ENCODE results near the gene RNF20.
A peak's percentile ranks its signal among the peaks of the same experiment; 100 is the strongest.
"Not testable (repeated sequence)": the region's sequence is repeated elsewhere in the genome, so short reads cannot be mapped to it uniquely, and the experiment has no call there.

Gene RNF20

DNA sequence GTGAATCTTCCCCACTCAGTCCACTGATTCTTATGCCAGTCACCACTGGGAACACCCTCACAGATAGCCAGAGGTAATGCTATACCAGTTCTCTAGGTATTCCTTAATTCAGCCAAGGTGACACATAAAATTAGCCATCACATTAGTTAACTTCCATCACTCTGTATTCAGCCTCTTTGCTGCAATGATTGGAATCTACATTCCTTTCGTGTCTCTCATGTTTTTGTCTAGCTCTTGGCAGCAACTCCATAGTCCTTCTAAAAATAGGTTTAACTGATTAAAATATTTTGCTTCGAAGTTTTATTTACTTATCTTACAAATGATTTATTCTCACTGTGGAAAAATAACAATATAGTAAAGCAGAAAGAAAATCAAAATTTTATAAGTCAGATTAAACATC is 19.6 kb upstream of the RNF20 start:
- no peaks in the 10 kb centered on the region for H3K9me3 Mint-ChIP-seq
- H3K4me1 Mint-ChIP-seq (ENCODE audit: low read depth), result peaks cover 8% of the 10 kb centered on the region
- H3K27me3 Mint-ChIP-seq, result peaks cover 38% of the 10 kb centered on the region
- no peak for DNase-seq
- no peaks in the 10 kb centered on the region for H3K36me3 Mint-ChIP-seq (ENCODE audit: low read depth)
- no peak overlapping the region for H3K27ac Mint-ChIP-seq
- H3K4me3 Mint-ChIP-seq, result no peak overlapping the region

GRCh38 chr9:101516655-101517054 is 17.0 kb upstream of the RNF20 start:
- DNase-seq, result no peak
- H3K9me3 Mint-ChIP-seq, result no peaks in the 10 kb centered on the region
- peaks cover 55% of the 10 kb centered on the region for H3K27me3 Mint-ChIP-seq
- H3K27ac Mint-ChIP-seq, result no peak overlapping the region
- no peaks in the 10 kb centered on the region for H3K36me3 Mint-ChIP-seq (ENCODE audit: low read depth)
- H3K4me1 Mint-ChIP-seq (ENCODE audit: low read depth), result peaks cover 6% of the 10 kb centered on the region
- H3K4me3 Mint-ChIP-seq, result no peak overlapping the region

DNA sequence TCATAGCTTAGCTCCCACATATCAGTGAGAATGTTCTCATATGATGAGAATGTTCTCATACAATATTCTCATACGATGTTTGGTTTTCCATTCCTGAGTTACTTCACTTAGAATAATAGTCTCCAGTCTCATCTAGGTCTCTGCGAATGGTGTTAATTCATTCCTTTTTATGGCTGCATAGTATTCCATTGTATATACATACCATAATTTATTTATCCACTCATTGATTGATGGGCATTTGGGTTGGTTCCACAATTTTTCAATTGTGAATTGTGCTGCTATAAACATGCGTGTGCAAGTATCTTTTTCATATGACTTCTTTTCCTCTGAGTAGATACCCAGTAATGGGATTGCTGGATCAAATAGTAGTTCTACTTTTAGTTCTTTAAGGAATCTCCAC is 15.2 kb upstream of the RNF20 start:
- not testable (repeated sequence) for H3K36me3 Mint-ChIP-seq (ENCODE audit: low read depth); H3K9me3 Mint-ChIP-seq; DNase-seq; H3K4me1 Mint-ChIP-seq (ENCODE audit: low read depth); H3K27ac Mint-ChIP-seq; H3K4me3 Mint-ChIP-seq
- peaks cover 68% of the 10 kb centered on the region for H3K27me3 Mint-ChIP-seq

GRCh38 chr9:101524371-101524770 is 9.3 kb upstream of the RNF20 start:
- no peak for DNase-seq
- peaks cover 60% of the 10 kb centered on the region for H3K27me3 Mint-ChIP-seq
- H3K9me3 Mint-ChIP-seq, result no peaks in the 10 kb centered on the region
- H3K36me3 Mint-ChIP-seq (ENCODE audit: low read depth), result no peaks in the 10 kb centered on the region
- no peak overlapping the region for H3K4me3 Mint-ChIP-seq
- peaks cover under 1% of the 10 kb centered on the region for H3K4me1 Mint-ChIP-seq (ENCODE audit: low read depth)
- H3K27ac Mint-ChIP-seq, result no peak overlapping the region

GRCh38 chr9:101527066-101527465 is 6.6 kb upstream of the RNF20 start:
- DNase-seq, result no peak
- H3K9me3 Mint-ChIP-seq, result no peaks in the 10 kb centered on the region
- H3K4me1 Mint-ChIP-seq (ENCODE audit: low read depth), result peaks cover 5% of the 10 kb centered on the region
- no peak overlapping the region for H3K4me3 Mint-ChIP-seq
- H3K27ac Mint-ChIP-seq, result no peak overlapping the region
- no peaks in the 10 kb centered on the region for H3K36me3 Mint-ChIP-seq (ENCODE audit: low read depth)
- H3K27me3 Mint-ChIP-seq, result peaks cover 40% of the 10 kb centered on the region

DNA sequence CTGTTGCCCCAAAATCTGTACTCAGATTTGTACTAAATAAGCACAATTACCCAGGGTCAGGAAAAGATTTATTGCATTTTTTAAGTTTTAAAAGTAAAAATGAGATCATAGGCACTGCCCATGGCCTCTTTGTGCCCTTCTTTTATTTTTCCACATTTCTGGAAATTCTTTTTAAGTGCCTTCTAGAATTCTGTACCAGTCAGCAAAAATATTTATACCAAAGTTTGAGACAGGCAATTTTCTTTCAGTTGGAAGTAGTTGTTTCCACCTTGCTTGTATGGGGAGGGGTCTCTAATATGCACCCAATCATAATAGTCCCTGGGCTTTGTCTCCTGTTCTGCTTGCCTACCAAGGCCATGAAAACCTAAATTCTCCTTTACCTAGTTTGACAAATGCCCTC is 5.6 kb upstream of the RNF20 start:
- Mint-ChIP-seq H3K9me3 (no peaks in the 10 kb centered on the region), H3K27ac (no peak overlapping the region), H3K4me1 (ENCODE audit: low read depth) (peaks cover 7% of the 10 kb centered on the region), H3K27me3 (peaks cover 30% of the 10 kb centered on the region), H3K36me3 (ENCODE audit: low read depth) (no peaks in the 10 kb centered on the region), H3K4me3 (no peak overlapping the region)
- no peak for DNase-seq

- DNase-seq, result peak; percentile 70
- H3K36me3 Mint-ChIP-seq (ENCODE audit: low read depth), result peaks cover 9% of the 10 kb centered on the region
These were observed 3.5 kb upstream of the RNF20 start for GRCh38 chr9:101530076-101530711.

GRCh38 chr9:101536351-101536750 is 2.7 kb downstream of the RNF20 start:
- no peak overlapping the region for H3K4me3 Mint-ChIP-seq
- H3K27ac Mint-ChIP-seq, result no peak overlapping the region
- no peaks in the 10 kb centered on the region for H3K27me3 Mint-ChIP-seq
- H3K36me3 Mint-ChIP-seq (ENCODE audit: low read depth), result peaks cover 9% of the 10 kb centered on the region
- H3K4me1 Mint-ChIP-seq (ENCODE audit: low read depth), result peaks cover 26% of the 10 kb centered on the region
- DNase-seq, result no peak
- no peaks in the 10 kb centered on the region for H3K9me3 Mint-ChIP-seq

More at GRCh38 chr9:101530076-101530711, 3.5 kb upstream of the RNF20 start:
- Mint-ChIP-seq H3K9me3 (no peaks in the 10 kb centered on the region), H3K4me3 (no peak overlapping the region), H3K27me3 (peaks cover 11% of the 10 kb centered on the region), H3K4me1 (ENCODE audit: low read depth) (peaks cover 18% of the 10 kb centered on the region), H3K27ac (no peak overlapping the region)

DNA sequence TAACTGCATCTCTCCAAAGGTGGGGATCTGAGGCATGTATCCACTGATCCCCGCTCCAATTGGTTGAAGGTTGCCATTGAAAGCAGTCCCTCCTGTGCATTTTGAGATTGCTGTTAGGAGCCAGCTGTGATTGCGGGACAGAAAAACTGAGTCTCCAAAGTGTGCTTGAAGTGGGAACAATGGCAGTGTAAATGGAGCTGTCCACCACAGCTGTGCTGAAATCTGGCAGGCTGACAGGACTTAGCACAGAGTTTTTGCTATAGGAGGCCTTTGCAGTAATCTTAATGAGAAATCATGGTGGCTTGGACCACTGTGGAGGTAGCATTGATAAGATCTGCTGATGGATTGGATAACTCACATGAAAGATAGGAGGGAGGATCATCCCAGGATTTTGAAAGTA is 3.3 kb downstream of the RNF20 start:
- H3K27ac Mint-ChIP-seq, result no peak overlapping the region
- H3K4me1 Mint-ChIP-seq (ENCODE audit: low read depth), result peaks cover 26% of the 10 kb centered on the region
- peaks cover 12% of the 10 kb centered on the region for H3K36me3 Mint-ChIP-seq (ENCODE audit: low read depth)
- H3K4me3 Mint-ChIP-seq, result no peak overlapping the region
- H3K9me3 Mint-ChIP-seq, result no peaks in the 10 kb centered on the region
- no peaks in the 10 kb centered on the region for H3K27me3 Mint-ChIP-seq
- no peak for DNase-seq

DNA sequence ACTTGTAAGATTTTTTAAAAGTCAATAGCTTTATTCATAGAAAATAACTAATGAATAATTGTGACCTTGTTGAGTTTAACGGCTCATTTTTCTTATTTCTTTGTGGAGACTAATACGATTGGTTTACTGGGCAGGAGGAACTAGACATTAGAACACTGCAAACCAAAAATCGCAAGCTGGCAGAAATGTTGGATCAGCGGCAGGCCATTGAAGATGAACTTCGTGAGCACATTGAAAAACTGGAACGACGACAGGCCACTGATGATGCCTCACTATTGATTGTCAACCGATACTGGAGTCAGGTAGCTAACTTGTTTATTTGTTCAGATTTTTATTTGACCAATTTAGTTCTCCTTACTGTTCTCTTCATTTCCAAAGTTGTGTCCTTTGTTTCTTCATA is 6.4 kb downstream of the RNF20 start:
- no peaks in the 10 kb centered on the region for H3K27me3 Mint-ChIP-seq
- no peak overlapping the region for H3K4me3 Mint-ChIP-seq
- H3K9me3 Mint-ChIP-seq, result no peaks in the 10 kb centered on the region
- no peak overlapping the region for H3K27ac Mint-ChIP-seq
- no peak for DNase-seq
- peaks cover 29% of the 10 kb centered on the region for H3K36me3 Mint-ChIP-seq (ENCODE audit: low read depth)
- peaks cover 13% of the 10 kb centered on the region for H3K4me1 Mint-ChIP-seq (ENCODE audit: low read depth)

DNA sequence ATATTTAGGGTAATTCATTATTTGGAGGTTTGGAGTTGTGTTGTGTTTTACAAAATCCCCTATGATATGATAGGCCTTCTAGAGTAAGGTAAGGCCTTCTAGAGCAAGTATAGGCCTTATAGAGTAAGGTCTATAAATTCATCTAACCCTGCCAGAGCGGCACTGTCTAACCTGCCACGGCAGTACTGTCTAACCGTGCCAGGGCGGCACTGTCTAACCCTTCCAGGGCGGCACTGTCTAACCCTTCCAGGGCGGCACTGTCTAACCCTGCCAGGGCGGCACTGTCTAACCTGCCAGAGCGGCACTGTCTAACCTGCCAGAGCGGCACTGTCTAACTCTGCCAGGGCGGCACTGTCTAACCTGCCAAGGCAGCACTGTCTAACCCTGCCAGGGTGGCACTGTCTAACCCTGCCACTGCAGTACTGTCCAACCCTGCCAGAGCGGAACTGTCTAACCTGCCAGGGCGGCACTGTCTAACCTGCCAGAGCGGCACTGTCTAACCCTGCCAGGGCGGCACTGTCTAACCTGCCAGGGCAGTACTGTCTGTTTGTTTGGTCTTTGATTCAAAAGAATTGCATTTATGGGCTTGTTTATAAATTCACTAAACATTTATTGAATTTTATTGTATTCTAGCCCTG is 9.6 kb downstream of the RNF20 start:
- H3K9me3 Mint-ChIP-seq, result no peaks in the 10 kb centered on the region
- no peaks in the 10 kb centered on the region for H3K27me3 Mint-ChIP-seq
- peaks cover 60% of the 10 kb centered on the region for H3K36me3 Mint-ChIP-seq (ENCODE audit: low read depth)
- no peaks in the 10 kb centered on the region for H3K4me1 Mint-ChIP-seq (ENCODE audit: low read depth)
- no peak overlapping the region for H3K4me3 Mint-ChIP-seq
- DNase-seq, result no peak
- no peak overlapping the region for H3K27ac Mint-ChIP-seq

GRCh38 chr9:101549472-101550098 is 15.9 kb downstream of the RNF20 start:
- H3K36me3 Mint-ChIP-seq (ENCODE audit: low read depth), result peaks cover 100% of the 10 kb centered on the region
- DNase-seq; H3K4me1 Mint-ChIP-seq (ENCODE audit: low read depth); H3K9me3 Mint-ChIP-seq; H3K27me3 Mint-ChIP-seq; H3K27ac Mint-ChIP-seq; H3K4me3 Mint-ChIP-seq: not testable (repeated sequence)

- H3K4me3 Mint-ChIP-seq, result no peak overlapping the region
- no peak overlapping the region for H3K27ac Mint-ChIP-seq
- peaks cover 98% of the 10 kb centered on the region for H3K36me3 Mint-ChIP-seq (ENCODE audit: low read depth)
- H3K4me1 Mint-ChIP-seq (ENCODE audit: low read depth), result peaks cover 32% of the 10 kb centered on the region
- H3K9me3 Mint-ChIP-seq, result peaks cover 12% of the 10 kb centered on the region
- H3K27me3 Mint-ChIP-seq, result no peaks in the 10 kb centered on the region
- DNase-seq, result no peak
These were observed 28.1 kb downstream of the RNF20 start for GRCh38 chr9:101561740-101562139.

DNA sequence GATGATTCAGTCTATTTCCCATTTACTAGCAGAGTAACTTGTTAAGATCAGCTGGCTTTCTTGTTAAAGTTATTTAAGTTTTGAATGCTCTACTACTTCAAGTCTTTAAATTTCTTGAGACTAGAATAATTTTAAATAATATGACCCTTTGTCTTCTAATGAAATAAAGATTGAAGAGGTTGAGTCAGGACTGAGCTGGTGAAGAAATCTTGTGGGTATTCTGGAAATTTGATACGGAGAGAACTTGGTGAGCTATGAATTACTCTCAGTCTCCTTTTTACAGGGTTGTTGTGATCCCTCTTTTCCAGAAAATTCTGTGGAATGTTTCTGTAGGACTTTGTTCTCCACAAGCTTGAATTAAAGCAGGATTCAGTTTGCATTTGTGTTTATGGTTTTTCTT is 29.3 kb downstream of the RNF20 start:
- no peak overlapping the region for H3K27ac Mint-ChIP-seq
- no peak for DNase-seq
- no peaks in the 10 kb centered on the region for H3K27me3 Mint-ChIP-seq
- H3K9me3 Mint-ChIP-seq, result peaks cover 9% of the 10 kb centered on the region
- H3K4me3 Mint-ChIP-seq, result no peak overlapping the region
- peaks cover 43% of the 10 kb centered on the region for H3K4me1 Mint-ChIP-seq (ENCODE audit: low read depth)
- H3K36me3 Mint-ChIP-seq (ENCODE audit: low read depth), result peaks cover 97% of the 10 kb centered on the region

DNA sequence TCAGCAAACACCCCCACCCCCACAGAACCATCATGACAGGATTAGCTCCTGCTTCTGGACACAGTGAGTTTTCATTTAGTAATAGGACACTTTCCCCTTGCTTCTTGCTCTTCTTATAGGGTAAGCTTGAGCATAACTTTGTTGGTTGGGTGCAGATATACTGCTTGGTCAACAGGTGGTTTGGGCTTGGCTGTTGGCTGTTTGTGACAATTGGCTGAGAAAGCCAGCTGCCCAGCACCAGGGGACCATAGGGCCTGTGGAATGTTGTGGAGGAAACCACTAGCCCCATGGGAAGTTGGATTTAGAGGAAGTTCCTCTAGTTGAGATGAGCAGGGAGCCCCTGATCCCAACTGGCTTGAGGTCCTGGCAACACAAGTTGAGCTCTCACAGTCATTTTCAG is 30.6 kb downstream of the RNF20 start:
- no peak for DNase-seq
- H3K9me3 Mint-ChIP-seq, result peaks cover 1% of the 10 kb centered on the region

More for the DNA sequence above, 30.6 kb downstream of the RNF20 start:
- Mint-ChIP-seq H3K27ac (no peak overlapping the region), H3K4me3 (no peak overlapping the region), H3K36me3 (ENCODE audit: low read depth) (peaks cover 97% of the 10 kb centered on the region), H3K4me1 (ENCODE audit: low read depth) (peaks cover 42% of the 10 kb centered on the region), H3K27me3 (no peaks in the 10 kb centered on the region)

Data from activated T-cell treated with anti-CD3 and anti-CD28 coated beads, Interleukin-2, amount 50 U/mL, for 24 hours (primary cell).